ENCODE measurements around the gene ENGASE.
A peak's percentile ranks its signal among the peaks of the same experiment; 100 is the strongest.

ENGASE gene

DNA sequence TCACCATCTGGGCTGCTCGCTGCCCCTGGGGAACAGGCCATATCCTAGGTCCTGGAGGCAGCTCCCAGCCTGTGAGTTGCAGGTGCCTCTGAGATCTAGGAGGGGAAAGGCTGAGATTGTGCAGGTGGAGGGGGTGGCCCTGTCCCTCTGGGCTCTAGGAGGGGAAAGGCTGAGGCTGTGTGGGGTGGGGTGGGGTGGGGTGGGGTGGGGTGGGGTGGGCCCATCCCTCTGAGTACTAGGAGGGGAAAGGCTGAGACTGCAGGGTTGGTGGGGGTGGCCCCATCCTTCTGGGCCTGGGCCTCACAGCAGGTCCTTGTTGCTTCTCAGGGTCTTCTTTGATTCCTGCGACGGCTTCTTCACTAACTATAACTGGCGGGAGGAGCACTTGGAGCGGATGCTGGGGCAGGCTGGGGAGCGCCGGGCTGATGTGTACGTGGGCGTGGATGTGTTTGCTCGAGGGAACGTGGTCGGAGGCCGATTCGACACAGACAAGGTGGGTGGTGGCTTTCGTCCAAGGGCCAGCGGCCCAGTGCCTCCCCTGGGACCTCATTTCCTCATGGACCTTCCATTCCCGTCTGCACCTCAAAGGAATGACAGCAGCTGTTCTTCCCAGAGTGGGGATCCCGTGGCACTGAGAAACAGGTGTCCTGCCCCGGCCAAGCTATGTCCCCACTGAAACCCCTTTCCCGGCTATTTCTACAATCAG, 7.1 kb downstream of the ENGASE start:
- no peak for DNase-seq

DNA sequence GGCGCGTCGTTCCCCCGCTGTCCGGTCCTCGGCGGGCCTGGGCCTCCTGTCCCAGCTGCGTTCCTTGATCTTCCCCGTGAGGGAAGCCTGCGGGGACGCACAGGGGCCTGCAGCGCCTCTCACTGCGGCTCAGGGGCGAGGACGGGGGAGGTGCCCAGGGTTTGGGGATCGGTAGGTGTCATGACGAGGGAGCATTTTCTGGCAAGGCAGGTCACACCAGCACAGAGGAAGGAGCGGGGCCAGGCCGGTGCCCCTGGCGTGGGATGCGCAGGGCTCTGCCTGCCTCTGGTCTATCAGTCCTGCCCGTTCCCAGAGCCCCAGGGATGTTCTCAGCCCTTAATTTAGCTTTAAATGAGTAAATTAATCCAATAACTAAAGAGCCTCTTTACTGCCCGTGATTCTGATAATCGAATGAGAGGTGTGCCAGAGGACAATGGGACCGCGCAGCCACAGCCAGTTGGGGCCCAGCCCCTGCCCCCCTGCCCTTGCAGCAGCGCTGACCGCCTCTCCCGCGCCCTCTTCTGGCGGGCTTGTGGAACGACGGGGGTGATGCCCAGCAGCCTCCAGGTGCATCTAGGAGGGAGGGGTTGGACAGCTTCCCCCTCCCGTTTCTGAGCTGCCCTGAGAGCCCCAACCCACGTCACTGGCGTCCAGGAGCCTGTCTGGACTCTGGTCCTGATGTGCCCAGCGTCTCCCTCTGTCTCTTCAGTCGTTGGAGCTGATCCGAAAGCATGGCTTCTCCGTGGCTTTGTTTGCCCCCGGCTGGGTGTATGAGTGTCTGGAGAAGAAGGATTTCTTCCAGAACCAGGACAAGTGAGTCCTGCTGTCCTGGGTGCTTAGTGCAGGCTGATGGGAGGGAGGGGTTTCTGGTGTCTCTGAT, 7.9 kb downstream of the ENGASE start:
- peak; percentile 43 for DNase-seq

DNA sequence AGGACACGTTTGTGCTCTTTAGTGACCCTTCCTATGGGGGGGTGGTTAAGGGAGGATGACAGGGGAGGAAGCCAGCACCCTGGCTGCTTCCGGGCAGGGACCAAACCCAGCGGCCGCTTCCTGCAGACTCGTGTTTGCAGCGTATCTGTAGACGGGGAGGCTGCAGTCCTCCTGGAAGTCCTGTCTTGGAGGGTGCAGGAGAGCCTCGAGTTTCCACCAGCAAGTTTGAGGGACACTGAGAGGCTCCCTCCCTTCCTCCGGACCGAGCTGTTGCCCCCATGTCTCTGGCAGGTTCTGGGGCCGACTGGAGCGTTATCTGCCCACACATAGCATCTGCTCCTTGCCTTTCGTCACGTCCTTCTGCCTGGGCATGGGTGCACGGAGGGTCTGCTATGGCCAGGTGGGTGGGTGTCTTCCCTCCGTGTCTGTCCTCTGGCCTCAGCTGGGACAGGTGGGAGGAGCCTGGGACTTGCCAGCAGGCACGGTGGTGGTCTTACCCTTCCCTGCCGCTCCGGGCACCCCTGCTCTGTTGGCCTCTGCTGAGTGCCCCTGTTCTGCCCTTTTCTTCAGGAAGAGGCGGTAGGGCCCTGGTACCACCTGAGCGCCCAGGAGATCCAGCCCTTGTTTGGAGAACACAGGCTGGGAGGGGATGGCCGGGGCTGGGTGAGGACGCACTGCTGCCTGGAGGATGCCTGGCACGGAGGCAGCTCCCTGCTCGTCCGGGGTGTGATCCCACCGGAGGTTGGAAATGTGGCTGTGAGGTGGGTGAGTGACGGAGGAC, 8.8 kb downstream of the ENGASE start:
- no peak for DNase-seq

DNA sequence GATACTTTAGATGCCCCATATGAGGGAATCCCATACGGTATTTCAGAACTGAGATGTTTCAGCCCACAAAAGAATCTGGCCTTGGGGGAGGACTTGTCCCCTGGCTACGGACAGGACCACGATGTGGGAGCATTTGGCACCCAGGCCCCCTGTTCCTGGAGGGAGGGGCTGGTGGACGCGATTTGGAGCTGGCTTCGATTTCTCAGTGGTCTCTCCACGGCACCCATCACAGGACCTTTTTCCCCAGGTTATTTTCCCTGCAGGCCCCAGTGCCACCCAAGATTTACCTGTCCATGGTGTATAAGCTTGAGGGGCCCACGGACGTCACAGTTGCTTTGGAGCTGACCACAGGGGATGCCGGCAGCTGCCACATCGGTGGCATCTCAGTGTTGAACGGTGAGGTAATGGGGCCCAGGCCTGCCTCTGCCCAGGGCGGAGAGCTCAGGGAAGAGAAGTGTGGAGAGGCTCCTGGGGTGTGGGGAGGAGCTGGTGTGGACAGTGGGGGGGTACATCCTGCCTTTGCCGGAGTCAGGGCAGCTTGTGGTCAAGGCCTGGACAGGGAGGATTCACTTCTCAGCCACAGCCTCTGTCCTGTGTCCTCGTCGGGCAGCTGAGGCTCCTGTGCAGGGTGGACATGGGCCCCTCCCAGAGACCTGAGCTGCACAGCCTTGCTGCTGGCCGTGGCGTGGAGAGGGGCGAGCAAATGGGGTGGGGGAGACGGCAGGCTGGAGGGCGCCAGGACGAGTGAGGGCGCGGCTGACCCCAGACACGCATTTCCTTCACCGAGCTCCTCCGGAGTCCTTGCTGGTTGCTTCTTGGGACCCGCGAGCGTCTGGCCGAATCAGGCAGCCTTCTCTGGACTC, 9.9 kb downstream of the ENGASE start:
- DNase-seq, result no peak

DNA sequence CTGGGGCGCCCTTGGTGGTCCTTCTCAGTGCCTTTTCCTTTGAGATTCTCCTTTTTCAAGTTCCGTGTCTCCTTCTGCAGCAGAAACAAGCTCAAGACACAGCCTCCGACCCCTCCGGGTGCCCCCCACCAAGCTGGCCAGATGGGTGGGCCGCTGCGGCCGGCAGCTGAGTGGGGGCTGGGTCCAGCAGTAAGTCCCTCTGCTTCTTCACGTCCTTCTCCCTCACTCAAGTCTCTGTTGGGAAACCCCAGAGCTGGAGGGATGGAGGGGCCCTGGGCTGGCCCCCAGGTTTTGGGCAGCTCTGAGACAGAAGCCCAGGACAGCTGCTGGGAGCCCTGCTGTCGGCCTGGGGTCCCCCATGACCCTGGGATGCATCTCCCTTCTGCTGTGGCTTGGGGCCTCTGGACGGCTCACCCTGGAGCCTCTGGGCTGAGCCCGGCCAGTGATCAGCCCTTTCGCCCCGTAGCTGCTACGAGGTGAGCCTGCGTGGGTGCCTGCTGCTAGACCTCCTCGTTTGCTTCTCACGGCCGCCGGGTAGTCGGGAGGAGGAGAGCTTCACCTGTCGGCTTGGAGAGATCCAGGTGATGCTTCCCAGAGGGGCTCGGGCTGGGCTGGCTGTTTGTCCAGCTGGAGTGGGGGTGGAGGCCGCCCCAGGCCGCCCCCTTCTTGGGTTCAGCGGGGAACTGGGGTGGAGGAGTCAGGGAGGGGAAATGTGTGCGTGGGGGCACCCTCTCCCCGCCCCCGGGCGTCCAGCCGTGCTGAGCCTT, 10.7 kb downstream of the ENGASE start:
- DNase-seq, result no peak

DNA sequence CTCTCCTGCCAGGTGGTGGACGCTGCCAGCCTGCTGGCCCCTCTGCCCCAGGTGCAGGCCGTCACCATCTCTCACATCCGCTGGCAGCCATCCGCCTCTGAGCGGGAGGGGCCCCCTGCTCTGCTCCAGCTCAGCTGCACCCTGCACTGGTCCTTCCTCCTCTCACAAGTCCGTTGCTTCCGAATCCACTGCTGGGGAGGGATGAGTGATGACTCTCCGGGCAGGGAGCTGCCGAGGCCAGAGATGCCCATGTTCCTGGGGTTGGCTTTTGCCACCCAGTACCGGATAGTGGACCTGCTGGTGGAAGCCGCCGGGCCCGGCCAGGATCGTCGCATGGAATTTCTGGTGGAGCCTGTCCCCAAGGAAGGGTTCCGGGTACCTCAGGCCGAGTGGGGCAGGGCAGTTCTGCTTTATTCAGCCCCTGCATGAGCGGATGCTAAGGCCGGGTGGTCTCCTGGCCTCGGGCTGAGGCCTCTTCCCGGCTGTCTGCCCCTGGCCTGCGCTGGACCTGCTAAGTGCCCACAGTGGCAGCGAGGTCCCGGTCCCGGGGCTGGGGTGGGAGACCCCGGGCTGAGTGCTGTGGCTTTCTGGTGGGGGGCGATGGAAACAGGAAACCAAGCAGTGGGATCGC, 11.4 kb downstream of the ENGASE start:
- DNase-seq, result no peak

DNA sequence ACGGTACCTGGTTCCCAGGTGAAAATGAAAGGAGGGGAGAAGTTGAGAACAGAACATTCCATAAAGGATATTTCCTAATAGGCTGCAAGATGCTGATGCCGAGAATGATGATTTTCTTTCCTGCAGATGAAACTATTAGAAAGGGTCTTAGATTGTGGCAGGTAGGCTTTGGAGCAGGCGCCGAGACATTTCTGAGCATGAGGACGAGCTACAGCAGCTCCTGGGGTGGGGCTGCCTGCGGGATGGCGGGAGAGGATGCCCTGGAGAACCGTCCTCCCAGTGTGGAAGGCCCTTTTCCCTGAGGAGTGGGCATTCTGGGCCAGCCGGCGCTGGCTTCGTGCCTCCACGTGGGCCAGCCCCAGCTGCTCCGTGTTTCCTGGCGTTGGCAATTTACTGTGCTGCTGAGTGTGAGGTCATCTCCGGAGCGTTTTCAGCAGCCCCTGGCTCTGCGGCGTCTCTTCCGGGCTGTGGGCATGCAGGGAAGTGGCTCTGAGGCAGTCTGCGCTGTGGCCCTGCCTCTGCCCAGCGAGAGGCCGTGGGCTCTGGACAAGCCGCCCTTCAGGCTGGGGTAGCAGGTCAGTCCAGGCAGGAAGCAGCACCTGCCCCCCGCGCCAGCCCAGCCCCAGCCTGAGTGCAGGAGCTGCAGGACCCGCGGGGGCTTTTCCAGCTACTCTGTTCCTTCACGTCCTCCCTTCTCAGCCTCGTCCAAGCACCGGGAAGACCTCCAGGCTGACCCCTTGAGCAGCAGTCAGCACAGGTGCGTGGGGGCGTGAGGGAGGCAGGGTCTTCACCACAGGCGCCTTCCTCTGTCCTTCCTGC, 12.2 kb downstream of the ENGASE start:
- no peak for DNase-seq

DNA sequence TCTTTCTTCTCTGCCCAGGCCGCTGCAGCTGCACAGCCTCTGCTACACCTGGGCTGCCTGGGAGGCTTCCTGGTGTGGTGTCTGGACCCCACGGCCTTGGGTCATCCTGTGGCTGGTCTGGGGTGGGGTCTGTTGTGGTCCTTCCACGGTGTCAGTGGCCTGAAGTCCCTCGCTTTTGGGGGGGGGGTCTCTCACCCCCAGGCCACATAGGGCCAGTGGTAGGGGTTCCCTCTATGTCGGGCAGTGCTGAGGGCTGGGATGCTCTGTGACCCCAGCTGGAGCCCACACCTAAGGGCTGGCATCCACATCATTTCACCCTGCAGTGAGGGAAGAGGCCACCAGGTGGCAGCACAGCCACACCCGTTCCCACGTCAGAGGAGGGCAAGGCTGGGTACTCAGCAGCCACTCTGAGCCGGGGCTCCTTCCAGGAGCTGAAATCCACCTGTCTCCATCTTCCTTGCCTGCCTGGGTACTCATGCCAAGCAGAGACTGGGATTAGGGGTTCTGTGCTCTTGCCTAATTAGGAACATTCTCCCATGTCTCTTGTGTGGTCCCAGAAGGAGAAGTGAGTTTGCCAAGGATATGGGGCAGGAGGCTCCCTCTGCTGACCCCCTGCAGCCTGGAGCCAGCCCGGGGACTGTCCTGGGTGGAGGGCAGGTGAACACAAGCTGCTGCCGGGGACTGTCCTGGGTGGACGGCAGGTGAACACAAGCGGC, 13.0 kb downstream of the ENGASE start:
- peak; percentile 59 for DNase-seq

GRCh38 chr17:79088247-79088996, 13.8 kb downstream of the ENGASE start:
- DNase-seq, result no peak

- DNase-seq, result no peak
Measured at GRCh38 chr17:79088997-79089328, 14.3 kb downstream of the ENGASE start.

DNA sequence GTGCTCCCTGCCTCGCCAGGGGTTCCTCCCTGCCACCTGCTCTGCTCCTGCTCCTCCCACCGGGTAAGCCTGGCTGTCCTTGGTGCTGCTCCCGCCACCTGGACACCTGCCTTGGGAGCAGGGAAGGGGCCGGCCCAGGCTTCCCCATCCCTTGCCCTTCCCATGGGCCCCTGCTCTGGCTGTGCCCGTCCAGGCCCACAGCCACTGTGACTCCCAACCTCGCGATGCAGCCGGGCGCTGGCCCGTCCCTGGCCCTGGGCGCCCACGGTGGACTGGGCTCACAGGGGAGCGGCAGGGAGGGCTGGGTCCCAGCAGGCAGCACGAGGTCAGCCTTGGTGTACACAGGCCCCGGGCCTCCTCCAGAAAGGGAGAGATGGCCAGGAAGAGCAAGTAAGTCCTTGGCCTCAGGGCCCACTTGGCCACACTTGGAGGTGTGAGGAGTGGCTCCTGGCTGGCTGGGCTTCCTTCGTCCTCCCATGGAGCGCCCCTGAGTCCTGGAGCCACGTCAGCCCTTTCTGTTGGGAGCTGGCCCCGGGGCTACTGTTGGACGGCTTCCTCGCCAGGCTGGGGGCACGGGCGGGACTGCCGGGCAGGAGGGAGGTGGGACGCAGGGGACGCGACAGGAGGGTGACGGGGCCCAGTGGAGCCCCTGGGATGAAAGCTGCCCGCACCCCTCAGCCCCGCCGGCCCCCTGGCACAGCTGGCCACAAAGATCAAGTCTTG, 15.3 kb downstream of the ENGASE start:
- no peak for DNase-seq

DNA sequence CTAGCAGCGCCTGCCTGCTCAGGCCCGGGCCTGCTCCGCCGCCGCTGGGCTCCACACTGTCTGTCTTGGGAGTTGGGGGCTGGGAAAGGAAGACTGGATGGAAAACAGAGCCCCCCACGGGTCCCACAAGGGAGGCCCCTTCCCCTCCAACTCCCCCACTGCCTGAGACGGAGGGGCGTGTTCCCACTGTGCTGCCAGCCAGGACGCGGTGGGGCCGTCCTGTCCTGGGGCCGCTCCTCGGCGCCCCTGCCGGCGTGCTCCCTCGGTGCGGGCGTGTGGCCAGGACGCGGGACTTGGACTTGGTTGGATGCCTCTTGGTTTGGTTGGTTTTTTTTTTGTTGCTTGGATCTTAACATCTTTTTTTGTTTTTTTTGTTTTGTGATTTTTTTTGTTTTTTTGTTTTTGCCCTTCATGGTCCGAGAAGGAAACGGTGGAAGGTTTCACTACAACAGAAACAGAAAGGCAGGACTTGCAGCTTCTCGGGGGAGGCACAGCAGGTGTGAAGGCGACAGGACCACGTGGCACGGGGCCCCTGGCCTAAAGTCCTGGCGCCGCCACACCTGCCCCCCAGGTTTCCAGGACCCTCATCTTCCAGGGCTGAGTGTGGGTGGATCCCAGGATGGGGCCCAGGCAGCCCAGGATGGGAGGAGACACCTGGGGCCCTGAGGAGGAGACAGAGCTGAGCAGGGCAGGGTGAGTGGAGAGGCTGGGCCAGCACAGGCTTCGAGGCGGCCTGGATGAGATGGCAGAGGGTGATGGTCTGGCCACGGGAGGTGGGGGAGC, 16.0 kb downstream of the ENGASE start:
- no peak for DNase-seq

- no peak for DNase-seq
Measured at GRCh38 chr17:79091226-79091670, 16.6 kb downstream of the ENGASE start.

DNA sequence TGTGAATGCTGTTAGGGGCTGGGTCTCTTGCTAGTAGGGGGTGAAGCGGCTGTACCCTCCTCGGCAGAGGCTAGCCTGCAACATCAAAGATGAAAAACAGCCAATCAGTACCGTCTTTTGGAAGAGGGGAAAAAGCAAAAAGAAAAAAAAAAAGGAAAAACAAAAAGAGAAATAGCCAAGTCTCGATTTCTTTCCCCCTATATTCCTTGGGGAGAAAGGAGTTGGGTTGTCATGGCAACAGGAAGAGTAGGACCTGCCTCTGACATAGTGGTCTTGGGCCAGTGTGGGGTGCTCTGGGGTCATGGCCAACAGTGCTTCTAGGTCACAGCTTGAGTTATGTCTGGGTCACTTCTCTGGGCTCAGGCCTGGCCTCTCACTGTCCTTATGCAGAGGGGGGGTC, 17.9 kb downstream of the ENGASE start:
- DNase-seq, result no peak

- no peak for DNase-seq
Measured at GRCh38 chr17:79093270-79093669, 18.6 kb downstream of the ENGASE start.

- no peak for DNase-seq
Measured at GRCh38 chr17:79094261-79094660, 19.6 kb downstream of the ENGASE start.

- no peak for DNase-seq
Measured at GRCh38 chr17:79095345-79096055, 20.9 kb downstream of the ENGASE start.
